ENCODE data around the gene EPB41. TPM values are rescaled to one million over a fixed set of nuclear protein-coding genes. Genes with fewer than 3 reads are reported as not detected.
A peak's percentile ranks its signal among the peaks of the same experiment; 100 is the strongest.

EPB41 gene
- total and polyA plus RNA-seq, 9 of the 15 experiments (the other 6 are each of a cell fraction or from before 2014, with no cell fraction given): 3.7 to 213 (median 141) TPM

GRCh38 chr1:28887835-28888682 lies 26.3 kb upstream of the EPB41 start (continued):
- TF ChIP-seq KLF10 (CRISPR knock-in tag; IDR thresholded peaks at IDR 0.05): no peak
- 0 out of 2 replicates have a peak, but pooled peaks have one; percentile 10 for TF ChIP-seq ZNF583 (CRISPR knock-in tag; IDR thresholded peaks at IDR 0.05)
- no peak for TF ChIP-seq CHCHD3 (CRISPR knock-in tag; IDR thresholded peaks at IDR 0.05)
- TF ChIP-seq ZNF77 (CRISPR knock-in tag; IDR thresholded peaks at IDR 0.05): no peak
- no peak for TF ChIP-seq SPI1 (IDR thresholded peaks at IDR 0.05; ENCODE audit: borderline replicate concordance, low read depth, low read length)
- TF ChIP-seq SIX5 (IDR thresholded peaks at IDR 0.05; ENCODE audit: borderline replicate concordance in 1 of 2, insufficient read depth in 1 of 2, low read depth in 1 of 2, low read length in 2 of 2): no peak
- no peak for TF ChIP-seq ATF7 (IDR thresholded peaks at IDR 0.05)
- TF ChIP-seq ZBTB2 (IDR thresholded peaks at IDR 0.05): no peak
- no peak for TF ChIP-seq BMI1 (IDR thresholded peaks at IDR 0.05; ENCODE audit: low read length)
- no peak for TF ChIP-seq SAP30 (IDR thresholded peaks at IDR 0.05; ENCODE audit: borderline replicate concordance, insufficient read depth, low read depth, low read length, poor library complexity, severe bottlenecking)
- no peak; the same call in 1 of the 2 replicates for TF ChIP-seq KAT7 (CRISPR knock-in tag; IDR thresholded peaks at IDR 0.05; ENCODE audit: borderline replicate concordance)
- TF ChIP-seq BCOR (IDR thresholded peaks at IDR 0.05): 0 out of 2 replicates have a peak, but pooled peaks have one; percentile 14
- TF ChIP-seq CHD2 (IDR thresholded peaks at IDR 0.05; ENCODE audit: low read depth, low read length): no peak
- TF ChIP-seq TGIF2 (CRISPR knock-in tag; IDR thresholded peaks at IDR 0.05): 0 out of 2 replicates have a peak, but pooled peaks have one; percentile 2
- no peak for TF ChIP-seq ZNF766 (CRISPR knock-in tag; conservative IDR thresholded peaks at IDR 0.05)
- no peak for TF ChIP-seq YY1 (IDR thresholded peaks at IDR 0.05; ENCODE audit: borderline replicate concordance in 1 of 3, control insufficient read depth in 1 of 3, extremely low read depth in 1 of 3, insufficient read depth in 3 of 3, insufficient read length in 1 of 3, insufficient replicate concordance in 2 of 3, low read depth in 1 of 3, low read length in 2 of 3)
- TF ChIP-seq ZNF445 (CRISPR knock-in tag; IDR thresholded peaks at IDR 0.05; ENCODE audit: low read depth): no peak
- TF ChIP-seq ELF1 (tag; IDR thresholded peaks at IDR 0.05): no peak
- TF ChIP-seq XRCC5 (IDR thresholded peaks at IDR 0.05; ENCODE audit: low read depth, low read length): 0 out of 2 replicates have a peak, but pooled peaks have one; percentile 16
- TF ChIP-seq ZNF280A (IDR thresholded peaks at IDR 0.05; ENCODE audit: low read depth, partially characterized antibody): no peak
- TF ChIP-seq PKNOX1 (IDR thresholded peaks at IDR 0.05): peak; percentile 34
- TF ChIP-seq KAT2B (IDR thresholded peaks at IDR 0.05; ENCODE audit: low read depth, low read length): no peak
- no peak for TF ChIP-seq TFAM (CRISPR knock-in tag; conservative IDR thresholded peaks at IDR 0.05)
- no peak for TF ChIP-seq EHMT2 (IDR thresholded peaks at IDR 0.05)
- no peak for TF ChIP-seq ZNF586 (CRISPR knock-in tag; conservative IDR thresholded peaks at IDR 0.05)
